Motor neuron (in vitro differentiated cells): ENCODE measurements around the gene VTN. TPM values are rescaled to one million over a fixed set of nuclear protein-coding genes. Genes with fewer than 3 reads are reported as not detected.

ENCODE experiments used
- ATAC-seq, 8 experiments: fragments of 200-7000 bp; cut with Tn5 transposase; replicated peaks in 6 of 8; 2 replicates each; pipeline ENCODE4 v1.8.0; 2021; ENCODE audit warnings: mild to moderate bottlenecking in 8 of 8, moderate library complexity in 8 of 8
- H3K27ac ChIP-seq, 2 donors: fragments of 250-450 bp; sonication (Bioruptor Pico); 2 replicates each; pipeline ENCODE4 v1.9.0; 2021; ENCODE audit warnings: antibody characterized with exemption in 2 of 2, mild to moderate bottlenecking in 2 of 2, moderate library complexity in 1 of 2
- H3K4me1 ChIP-seq, 2 donors: fragments of 250-450 bp; sonication (Bioruptor Pico); replicated peaks in 1 of 2; 2 replicates each; pipeline ENCODE4 v1.6.1; 2021; ENCODE audit warnings: antibody characterized with exemption in 2 of 2, mild to moderate bottlenecking in 2 of 2, moderate library complexity in 1 of 2
- H3K4me3 ChIP-seq, 5 donors: fragments of 250-450 bp; sonication (Bioruptor Pico); 2 replicates each; pipeline ENCODE4 v1.9.0; 2021; ENCODE audit warnings: antibody characterized with exemption in 5 of 5, mild to moderate bottlenecking in 5 of 5, moderate library complexity in 4 of 5
- WGBS, 10 experiments: fragments of 450-650 bp; shearing (Covaris generic); methylation state at CpG; one replicate each; pipeline ENCODE4 v1.0.0; 2022; 5-methylcytosine and 5-hydroxymethylcytosine counted together
- in situ Hi-C, 9 experiments: fragments of 400-800 bp; cut with MboI; loops; one replicate each; pipeline ENCODE4 v1.15.0; 2021; ENCODE audit warnings: low sequenced_read_pairs in 9 of 9, low pct_unique_long_range_greater_than_20kb in 2 of 9; ENCODE audit not compliant: unreplicated experiment in 9 of 9
- total RNA-seq, 8 experiments: library from RNA; unstranded; fragments of 300-600 nt; gene quantifications; 2 replicates each; pipeline versions ENCODE4 v1.2.3 to v1.2.4, GENCODE V29; 2022

The VTN gene
- total RNA-seq, 8 experiments from 2014 or later, result 0.40 to 12.0 (median 0.74) TPM

GRCh38 chr17:28331891-28332420 is 38.2 kb downstream of the VTN start:
- in situ Hi-C loops, result no loop called here
- Histone ChIP-seq H3K27ac (no peak overlapping the region), H3K4me1 (peaks cover 14 to 19% of the 10 kb centered on the region in 2 donors), H3K4me3 (no peak overlapping the region)
- 39 to 100% (median 83%) methylated on average over 1 to 5 of the region's 6 CpGs; no CpG with 5 or more reads in 1 of the 10 experiments for WGBS, 10 experiments
- ATAC-seq, result no peak

- in situ Hi-C loops, result no loop called here
- no peak for ATAC-seq
- H3K4me1 ChIP-seq, result peaks cover 12 to 18% of the 10 kb centered on the region in 2 donors
- WGBS, 10 experiments, result 90 to 100% (median 100%) methylated on average over 1 to 3 of the region's 5 CpGs; no CpG with 5 or more reads in 5 of the 10 experiments
- H3K27ac ChIP-seq, result no peak overlapping the region
- H3K4me3 ChIP-seq, result no peak overlapping the region
Observed at GRCh38 chr17:28330671-28331070, 39.4 kb downstream of the VTN start.

DNA sequence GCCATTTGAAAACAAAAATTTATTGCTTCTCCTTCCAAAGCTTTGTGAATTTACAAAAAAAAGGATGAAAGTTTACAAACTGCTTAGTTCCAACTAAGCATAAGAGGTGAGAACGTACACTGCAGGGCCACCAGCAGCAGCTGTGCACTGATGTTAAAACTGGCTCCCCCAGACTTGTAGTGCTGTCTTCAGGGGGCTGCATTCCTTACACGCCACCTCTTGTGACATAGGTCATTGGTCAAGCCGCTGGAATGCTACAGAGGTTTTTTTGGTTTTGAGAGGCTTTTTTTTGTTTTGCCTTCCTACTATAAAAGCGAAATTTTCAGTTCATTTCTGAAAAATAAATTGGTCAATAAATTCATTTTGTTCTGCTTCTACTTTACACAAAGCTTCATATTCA is 41.8 kb downstream of the VTN start:
- in situ Hi-C loops, result no loop called here
- Histone ChIP-seq H3K4me1 (peaks cover 20% of the 10 kb centered on the region in 2 donors), H3K4me3 (no peak overlapping the region), H3K27ac (no peak overlapping the region)
- WGBS, 10 experiments, result 0 to 100% (median 85%) methylated on average over 1 to 4 of the region's 4 CpGs; no CpG with 5 or more reads in 2 of the 10 experiments
- no peak for ATAC-seq

DNA sequence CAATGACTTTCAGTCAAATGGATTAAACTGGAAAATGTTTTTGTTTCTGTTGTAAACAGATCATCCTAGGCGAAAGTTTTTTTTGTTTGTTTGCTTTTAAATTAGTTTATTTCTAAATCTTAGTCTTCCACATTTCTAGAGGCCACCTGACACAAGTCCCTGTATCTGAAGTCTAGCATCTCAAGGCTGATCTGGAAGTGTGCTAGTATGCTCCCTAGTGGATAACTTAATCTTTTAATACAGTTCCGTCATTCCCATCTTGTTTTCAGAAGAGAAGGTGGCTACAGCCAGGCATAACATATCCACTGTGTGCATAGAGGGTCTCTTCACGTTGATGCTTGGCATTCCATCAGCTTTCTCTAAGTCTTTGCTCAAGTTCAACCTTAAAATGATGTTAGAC is 42.4 kb downstream of the VTN start:
- peaks cover 19 to 20% of the 10 kb centered on the region in 2 donors for H3K4me1 ChIP-seq
- no peak overlapping the region for H3K27ac ChIP-seq
- 39 to 100% (median 88%) methylated on average over 1 to 3 of the region's 3 CpGs; no CpG with 5 or more reads in 2 of the 10 experiments for WGBS, 10 experiments
- peak in 1 of 8 experiments; percentile 27 for ATAC-seq
- H3K4me3 ChIP-seq, result no peak overlapping the region
- in situ Hi-C loops, result no loop called here

- ATAC-seq, result no peak
- in situ Hi-C loops, result no loop called here
- no peak overlapping the region for H3K27ac ChIP-seq
- WGBS, 10 experiments, result 85 to 100% (median 96%) methylated on average over 3 to 6 of the region's 9 CpGs; no CpG with 5 or more reads in 6 of the 10 experiments
- H3K4me3 ChIP-seq, result no peak overlapping the region
- H3K4me1 ChIP-seq, result peaks cover 19 to 20% of the 10 kb centered on the region in 2 donors
Observed at GRCh38 chr17:28327031-28327607, 43.0 kb downstream of the VTN start.

DNA sequence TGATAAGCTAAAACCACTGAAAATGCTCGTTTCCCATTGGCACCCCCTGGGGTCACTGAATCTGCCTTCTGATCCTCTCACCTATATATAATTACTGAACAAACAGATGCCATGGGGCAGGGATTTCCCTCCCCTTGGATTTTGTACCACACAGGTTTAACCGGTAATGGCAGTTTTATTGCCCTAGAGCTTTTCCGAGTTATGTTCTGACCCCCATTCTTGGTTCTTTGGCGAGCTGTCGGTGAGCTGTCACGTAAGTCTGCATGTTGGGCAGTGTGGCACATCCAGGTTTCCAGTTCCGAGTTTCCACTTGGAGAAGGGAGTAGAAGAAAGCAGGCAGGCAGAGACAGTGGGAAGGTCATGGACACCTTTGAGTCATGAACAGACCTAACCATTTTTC is 44.0 kb downstream of the VTN start:
- H3K4me3 ChIP-seq, result no peak overlapping the region
- in situ Hi-C loops, result no loop called here
- peak overlapping the region in 1 of 2 donors; percentile 34 for H3K27ac ChIP-seq
- H3K4me1 ChIP-seq, result peaks cover 19 to 20% of the 10 kb centered on the region in 2 donors
- ATAC-seq, result no peak
- 53 to 94% (median 78%) methylated on average over 3 to 7 of the region's 7 CpGs; no CpG with 5 or more reads in 4 of the 10 experiments for WGBS, 10 experiments

DNA sequence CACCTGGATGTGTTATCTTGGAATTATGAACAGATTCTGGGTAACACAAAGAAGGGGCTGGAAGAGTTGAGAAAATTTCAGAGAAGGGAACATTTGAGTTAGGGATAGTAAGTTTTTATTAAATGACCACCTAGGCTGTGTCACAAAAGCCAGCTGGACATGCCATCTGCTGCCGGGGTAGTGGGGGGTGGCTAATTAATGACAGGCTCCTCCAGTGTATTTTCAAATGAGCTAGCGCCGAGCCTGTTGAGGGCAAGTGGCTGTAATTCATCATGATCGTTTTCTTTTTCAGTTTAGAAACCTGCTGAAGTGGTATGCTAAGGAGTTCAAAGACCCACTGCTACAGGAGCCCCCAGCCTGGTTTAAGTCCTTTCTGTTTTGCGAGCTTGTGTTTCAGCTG is 44.9 kb downstream of the VTN start:
- WGBS, 10 experiments, result 0 to 100% (median 15%) methylated on average over 3 to 5 of the region's 5 CpGs; no CpG with 5 or more reads in 2 of the 10 experiments
- H3K4me3 ChIP-seq, result no peak overlapping the region
- peaks cover 22 to 25% of the 10 kb centered on the region in 2 donors for H3K4me1 ChIP-seq
- peak in 5 of 8 experiments; percentile 31 to 68 (median 46) for ATAC-seq
- H3K27ac ChIP-seq, result peak overlapping the region in 1 of 2 donors; percentile 34
- in situ Hi-C loops, result no loop called here

- in situ Hi-C loops, result no loop called here
- 25 to 100% (median 63%) methylated on average over 1 to 3 of the region's 3 CpGs; no CpG with 5 or more reads in 3 of the 10 experiments for WGBS, 10 experiments
- Histone ChIP-seq H3K27ac (no peak overlapping the region), H3K4me3 (no peak overlapping the region), H3K4me1 (peaks cover 22 to 29% of the 10 kb centered on the region in 2 donors)
- no peak for ATAC-seq
Observed at GRCh38 chr17:28324781-28325180, 45.3 kb downstream of the VTN start.

DNA sequence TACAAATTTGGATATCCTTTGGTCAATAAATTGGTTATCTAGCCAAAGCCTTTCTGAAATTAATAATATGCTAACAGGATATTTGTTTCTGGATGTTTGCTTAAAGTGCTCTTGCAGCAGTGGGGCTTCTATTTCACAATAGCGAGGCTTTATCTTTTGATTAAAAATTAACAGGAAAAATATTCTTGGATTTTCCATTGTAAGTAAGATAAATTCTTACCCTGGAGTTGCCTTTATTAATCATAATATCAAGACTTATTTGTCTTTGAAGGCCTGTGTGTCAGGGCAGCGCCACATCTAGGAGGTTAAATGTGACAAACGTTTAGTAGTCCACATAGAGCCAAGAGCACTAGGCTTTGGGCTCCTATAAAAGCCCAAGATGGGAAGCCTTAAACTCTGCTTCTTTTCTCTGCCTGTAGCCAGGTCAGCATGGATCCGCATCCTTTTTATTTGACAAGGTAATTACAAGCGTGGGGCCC is 45.8 kb downstream of the VTN start:
- Histone ChIP-seq H3K4me1 (peaks cover 22 to 29% of the 10 kb centered on the region in 2 donors), H3K4me3 (no peak overlapping the region), H3K27ac (no peak overlapping the region)
- 43 to 100% (median 80%) methylated on average over 1 to 4 of the region's 5 CpGs; no CpG with 5 or more reads in 1 of the 10 experiments for WGBS, 10 experiments
- in situ Hi-C loops, result no loop called here
- ATAC-seq, result no peak

DNA sequence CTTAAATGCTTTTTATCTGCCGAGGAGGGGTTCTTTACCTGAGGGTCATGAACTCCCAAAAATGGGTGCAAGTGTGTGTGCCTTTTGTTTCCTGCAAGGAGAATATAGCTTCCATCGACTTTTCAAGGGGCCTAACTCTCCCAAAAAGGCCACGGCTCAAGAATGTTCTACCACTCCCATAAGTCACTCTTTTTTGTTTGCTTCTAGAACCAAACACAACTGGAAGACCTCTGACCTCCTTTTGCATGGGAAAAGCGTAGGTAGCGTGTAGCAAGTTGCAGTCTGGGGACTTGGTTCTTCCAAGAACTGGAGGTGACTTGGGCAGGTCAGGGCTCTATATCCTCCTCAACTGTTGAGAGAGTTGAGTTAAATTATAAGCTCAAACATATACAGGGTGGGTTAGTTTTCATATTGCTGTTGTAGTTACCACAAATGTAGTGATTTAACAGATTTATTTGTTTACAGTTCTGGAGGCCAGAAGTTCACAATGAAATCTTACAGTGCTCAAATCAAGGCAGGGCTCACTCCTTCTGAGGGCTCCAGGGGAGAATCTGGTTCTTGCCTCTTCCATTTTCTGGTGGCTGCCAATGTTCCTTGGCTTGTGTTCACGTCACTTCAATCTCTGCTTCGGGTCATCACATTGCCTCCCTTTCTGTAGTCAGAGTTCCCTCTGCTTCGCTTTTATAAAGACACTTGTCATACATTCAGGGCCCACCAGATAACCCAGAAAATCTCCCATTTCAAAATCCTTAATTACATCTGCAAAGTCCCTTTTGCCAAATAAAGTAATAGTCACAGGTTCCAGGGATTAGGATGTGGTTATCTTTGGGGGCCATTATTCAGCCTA is 49.7 kb downstream of the VTN start:
- no peak for ATAC-seq
- in situ Hi-C loops, result no loop called here
- 0 to 72% (median 46%) methylated on average over 1 to 8 of the region's 8 CpGs for WGBS, 10 experiments
- Histone ChIP-seq H3K27ac (no peak overlapping the region), H3K4me1 (peaks cover 22 to 35% of the 10 kb centered on the region in 2 donors), H3K4me3 (peak overlapping the region; percentile 52 to 73 (median 55))

GRCh38 chr17:28319598-28319935 is 50.5 kb downstream of the VTN start:
- in situ Hi-C loops, result no loop called here
- H3K4me1 ChIP-seq, result peaks cover 14 to 26% of the 10 kb centered on the region in 2 donors
- peak overlapping the region; percentile 40 to 51 for H3K27ac ChIP-seq
- ATAC-seq, result peak in 1 of 8 experiments; percentile 2
- 0 to 17% (median 0%) methylated on average over 1 to 7 of the region's 7 CpGs for WGBS, 10 experiments
- H3K4me3 ChIP-seq, result peak overlapping the region; percentile 52 to 73 (median 55)

GRCh38 chr17:28318759-28319597 is 51.1 kb downstream of the VTN start, which contains the start of gene TMEM97:
TMEM97 (plus strand) TSS chr17:28319200; CDS start chr17:28319240, 40 bp downstream.
- WGBS, 10 experiments, result 0% methylated on average over 4 to 20 of the region's 72 CpGs; no CpG with 5 or more reads in 4 of the 10 experiments
- peak; percentile 94 to 98 (median 96) for ATAC-seq
- Histone ChIP-seq H3K27ac (peak within 1 kb of the TSS; percentile 66 to 78), H3K4me3 (peak within 1 kb of the TSS; percentile 52 to 73 (median 55)), H3K4me1 (peaks cover 11 to 21% of the 10 kb centered on the region in 2 donors)
- in situ Hi-C loops, result no loop called here
